Measurements from ENCODE around the gene OR2B6.
"Not testable (repeated sequence)": the region's sequence is repeated elsewhere in the genome, so short reads cannot be mapped to it uniquely, and the experiment has no call there.

Gene OR2B6

DNA sequence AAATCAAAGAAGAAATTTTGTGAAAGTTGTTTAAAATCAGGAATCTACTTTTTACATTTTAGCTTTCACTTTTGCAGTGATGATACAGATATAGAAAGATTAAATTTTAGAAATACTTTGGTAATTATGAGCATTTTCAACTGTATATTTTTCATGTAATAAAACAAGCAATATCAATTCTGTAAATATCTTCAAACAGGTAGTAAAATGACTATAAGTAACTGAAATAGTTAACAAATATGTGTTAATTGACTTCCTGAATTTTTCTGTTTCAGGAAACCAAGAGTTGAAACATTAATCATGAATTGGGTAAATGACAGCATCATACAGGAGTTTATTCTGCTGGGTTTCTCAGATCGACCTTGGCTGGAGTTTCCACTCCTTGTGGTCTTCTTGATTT, at the start of gene OR2B6:
Gene OR2B6 (plus strand): TSS at position 301 of the 400 bp plus-strand sequence. CDS start 0 bp downstream, at position 301.
- DNase-seq (ENCODE audit: low read depth, low spot score), result no peak
- H3K4me3 ChIP-seq (ENCODE audit: insufficient read length, low read depth), result no peak within 1 kb of the TSS
- TF ChIP-seq SUZ12 (IDR thresholded peaks at IDR 0.05; ENCODE audit: extremely low read depth, insufficient read depth, insufficient read length) (no peak), YY1 (IDR thresholded peaks at IDR 0.05; ENCODE audit: insufficient read depth, insufficient read length) (no peak), ZNF274 (IDR thresholded peaks at IDR 0.05; ENCODE audit: low read depth, low read length) (no peak)
- no peaks in the 10 kb centered on the region for H3K9me3 ChIP-seq (ENCODE audit: insufficient read depth, low read length)
- H3K4me1 ChIP-seq (ENCODE audit: insufficient read depth, insufficient read length), result no peaks in the 10 kb centered on the region
- H3K36me3 ChIP-seq (ENCODE audit: insufficient read depth, insufficient read length, low read length), result no peaks in the 10 kb centered on the region
- H3K9ac ChIP-seq (ENCODE audit: insufficient read length, low read depth), result no peak within 1 kb of the TSS
- no peaks in the 10 kb centered on the region for H3K27me3 ChIP-seq (ENCODE audit: insufficient read depth, insufficient read length)

DNA sequence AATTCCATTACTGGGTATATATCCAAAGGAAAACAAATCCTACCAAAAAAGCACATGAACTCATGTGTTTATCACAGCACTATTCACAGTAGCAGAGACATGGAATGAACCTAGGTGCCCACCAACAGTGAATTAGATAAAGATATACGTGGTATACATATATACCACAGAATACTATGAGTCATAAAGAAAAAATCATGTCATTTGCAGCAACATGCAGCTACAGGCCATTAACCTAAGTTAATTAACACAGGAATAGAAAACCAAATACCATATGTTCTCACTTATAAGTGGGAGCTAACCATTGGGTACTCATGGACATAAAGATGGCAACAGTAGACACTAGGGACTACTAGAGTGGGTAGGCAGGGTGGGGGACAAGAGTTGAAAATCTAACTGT, 49.0 kb upstream of the OR2B6 start:
- H3K4me1 ChIP-seq (ENCODE audit: insufficient read depth, insufficient read length), result no peaks in the 10 kb centered on the region
- no peaks in the 10 kb centered on the region for H3K9me3 ChIP-seq (ENCODE audit: insufficient read depth, low read length)
- no peak overlapping the region for H3K9ac ChIP-seq (ENCODE audit: insufficient read length, low read depth)
- no peak for DNase-seq (ENCODE audit: low read depth, low spot score)
- no peaks in the 10 kb centered on the region for H3K36me3 ChIP-seq (ENCODE audit: insufficient read depth, insufficient read length, low read length)
- no peaks in the 10 kb centered on the region for H3K27me3 ChIP-seq (ENCODE audit: insufficient read depth, insufficient read length)
- TF ChIP-seq ZNF274 (IDR thresholded peaks at IDR 0.05; ENCODE audit: low read depth, low read length) (no peak), SUZ12 (IDR thresholded peaks at IDR 0.05; ENCODE audit: extremely low read depth, insufficient read depth, insufficient read length) (no peak), YY1 (IDR thresholded peaks at IDR 0.05; ENCODE audit: insufficient read depth, insufficient read length) (no peak)
- H3K4me3 ChIP-seq (ENCODE audit: insufficient read length, low read depth), result no peak overlapping the region

DNA sequence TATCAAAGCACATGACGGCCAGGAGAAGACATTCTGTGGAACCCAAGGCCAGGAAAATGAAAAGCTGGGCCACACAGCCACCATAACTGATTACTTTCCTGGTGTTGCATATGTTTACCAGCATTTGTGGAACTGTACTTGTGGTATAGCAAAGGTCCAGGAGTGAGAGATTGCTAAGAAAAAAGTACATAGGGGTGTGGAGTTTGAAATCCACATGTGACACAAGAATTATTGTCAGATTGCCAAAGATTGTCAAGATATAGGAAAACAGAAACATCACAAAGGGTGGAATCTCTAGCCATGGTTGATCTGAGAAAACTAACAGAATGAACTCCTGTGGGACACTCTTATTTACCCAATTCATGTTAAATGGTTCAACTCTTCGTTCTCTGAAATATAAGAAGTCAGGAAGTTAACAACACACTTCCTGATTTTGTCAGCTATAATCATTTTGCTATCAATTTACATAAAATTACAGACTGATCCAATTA, 45.0 kb upstream of the OR2B6 start, which contains the start of gene OR2B2:
Gene OR2B2 (minus strand): TSS at position 441 of the 491 bp plus-strand sequence. CDS start 77 bp downstream, at position 364.
- H3K4me3 ChIP-seq (ENCODE audit: insufficient read length, low read depth), result no peak within 1 kb of the TSS
- H3K9me3 ChIP-seq (ENCODE audit: insufficient read depth, low read length), result no peaks in the 10 kb centered on the region
- DNase-seq (ENCODE audit: low read depth, low spot score), result no peak
- H3K36me3 ChIP-seq (ENCODE audit: insufficient read depth, insufficient read length, low read length), result no peaks in the 10 kb centered on the region
- no peaks in the 10 kb centered on the region for H3K4me1 ChIP-seq (ENCODE audit: insufficient read depth, insufficient read length)
- H3K27me3 ChIP-seq (ENCODE audit: insufficient read depth, insufficient read length), result no peaks in the 10 kb centered on the region
- no peak within 1 kb of the TSS for H3K9ac ChIP-seq (ENCODE audit: insufficient read length, low read depth)
- TF ChIP-seq YY1 (IDR thresholded peaks at IDR 0.05; ENCODE audit: insufficient read depth, insufficient read length) (no peak), SUZ12 (IDR thresholded peaks at IDR 0.05; ENCODE audit: extremely low read depth, insufficient read depth, insufficient read length) (no peak), ZNF274 (IDR thresholded peaks at IDR 0.05; ENCODE audit: low read depth, low read length) (no peak)

DNA sequence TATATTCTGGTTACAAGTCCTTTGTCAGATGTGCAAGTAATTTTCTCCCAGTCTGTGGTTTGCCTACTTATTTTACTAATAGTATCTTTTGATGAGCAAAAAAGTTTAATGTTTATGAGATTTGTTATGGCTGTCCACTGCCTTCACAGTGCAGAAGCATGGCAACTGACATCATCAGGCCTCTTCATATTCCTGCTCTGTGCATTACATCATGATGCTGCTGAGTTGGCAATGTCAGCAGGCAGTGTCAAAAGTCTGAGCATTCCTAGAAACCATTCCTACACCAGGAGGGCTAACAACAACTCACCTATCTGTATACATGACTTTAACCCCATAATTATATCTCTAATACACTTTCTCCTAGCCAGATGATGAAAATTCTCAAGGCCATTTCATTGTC, 34.1 kb upstream of the OR2B6 start:
- Histone ChIP-seq H3K9me3 (ENCODE audit: insufficient read depth, low read length) (no peaks in the 10 kb centered on the region), H3K36me3 (ENCODE audit: insufficient read depth, insufficient read length, low read length) (no peaks in the 10 kb centered on the region), H3K9ac (ENCODE audit: insufficient read length, low read depth) (no peak overlapping the region), H3K4me1 (ENCODE audit: insufficient read depth, insufficient read length) (no peaks in the 10 kb centered on the region), H3K27me3 (ENCODE audit: insufficient read depth, insufficient read length) (no peaks in the 10 kb centered on the region), H3K4me3 (ENCODE audit: insufficient read length, low read depth) (no peak overlapping the region)
- DNase-seq (ENCODE audit: low read depth, low spot score), result no peak
- TF ChIP-seq ZNF274 (IDR thresholded peaks at IDR 0.05; ENCODE audit: low read depth, low read length), result no peak
- no peak for TF ChIP-seq SUZ12 (IDR thresholded peaks at IDR 0.05; ENCODE audit: extremely low read depth, insufficient read depth, insufficient read length)
- TF ChIP-seq YY1 (IDR thresholded peaks at IDR 0.05; ENCODE audit: insufficient read depth, insufficient read length), result no peak

- TF ChIP-seq ZNF274 (IDR thresholded peaks at IDR 0.05; ENCODE audit: low read depth, low read length), result no peak
- TF ChIP-seq SUZ12 (IDR thresholded peaks at IDR 0.05; ENCODE audit: extremely low read depth, insufficient read depth, insufficient read length), result no peak
- no peak for TF ChIP-seq YY1 (IDR thresholded peaks at IDR 0.05; ENCODE audit: insufficient read depth, insufficient read length)
- Histone ChIP-seq H3K9me3 (ENCODE audit: insufficient read depth, low read length) (peaks cover 8% of the 10 kb centered on the region; the same call in 1 of the 2 replicates), H3K4me1 (ENCODE audit: insufficient read depth, insufficient read length) (no peaks in the 10 kb centered on the region), H3K27me3 (ENCODE audit: insufficient read depth, insufficient read length) (no peaks in the 10 kb centered on the region), H3K36me3 (ENCODE audit: insufficient read depth, insufficient read length, low read length) (no peaks in the 10 kb centered on the region), H3K4me3 (ENCODE audit: insufficient read length, low read depth) (no peak overlapping the region), H3K9ac (ENCODE audit: insufficient read length, low read depth) (no peak overlapping the region)
- DNase-seq (ENCODE audit: low read depth, low spot score), result no peak
Observed at GRCh38 chr6:27924179-27924578, 32.9 kb upstream of the OR2B6 start.

DNA sequence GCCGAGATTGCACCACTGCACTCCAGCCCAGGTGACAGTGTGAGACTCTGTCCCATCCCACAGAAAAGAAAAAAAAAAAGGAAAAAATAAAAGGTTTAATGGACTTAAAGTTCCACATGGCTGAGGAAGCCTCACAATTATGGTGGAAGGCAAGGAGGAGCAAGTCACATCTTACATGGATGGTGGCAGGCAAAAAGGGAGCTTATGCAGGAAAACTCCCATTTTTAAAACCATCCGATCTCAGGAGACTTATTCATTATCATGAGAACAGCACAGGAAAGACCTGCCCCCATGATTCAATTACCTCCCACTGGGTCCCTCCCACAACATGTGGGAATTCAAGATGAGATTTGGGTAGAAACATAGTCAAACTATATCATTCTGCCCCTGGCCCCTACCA, 29.0 kb upstream of the OR2B6 start:
- H3K4me3 ChIP-seq (ENCODE audit: insufficient read length, low read depth); H3K27me3 ChIP-seq (ENCODE audit: insufficient read depth, insufficient read length); H3K9ac ChIP-seq (ENCODE audit: insufficient read length, low read depth); H3K4me1 ChIP-seq (ENCODE audit: insufficient read depth, insufficient read length); H3K36me3 ChIP-seq (ENCODE audit: insufficient read depth, insufficient read length, low read length); DNase-seq (ENCODE audit: low read depth, low spot score): not testable (repeated sequence)
- H3K9me3 ChIP-seq (ENCODE audit: insufficient read depth, low read length), result peaks cover 10% of the 10 kb centered on the region; the same call in 1 of the 2 replicates

GRCh38 chr6:27929930-27930329, 27.1 kb upstream of the OR2B6 start:
- H3K36me3 ChIP-seq (ENCODE audit: insufficient read depth, insufficient read length, low read length); DNase-seq (ENCODE audit: low read depth, low spot score); H3K27me3 ChIP-seq (ENCODE audit: insufficient read depth, insufficient read length); H3K9ac ChIP-seq (ENCODE audit: insufficient read length, low read depth); H3K4me1 ChIP-seq (ENCODE audit: insufficient read depth, insufficient read length); H3K4me3 ChIP-seq (ENCODE audit: insufficient read length, low read depth): not testable (repeated sequence)
- peaks cover 10% of the 10 kb centered on the region; the same call in 1 of the 2 replicates for H3K9me3 ChIP-seq (ENCODE audit: insufficient read depth, low read length)

DNA sequence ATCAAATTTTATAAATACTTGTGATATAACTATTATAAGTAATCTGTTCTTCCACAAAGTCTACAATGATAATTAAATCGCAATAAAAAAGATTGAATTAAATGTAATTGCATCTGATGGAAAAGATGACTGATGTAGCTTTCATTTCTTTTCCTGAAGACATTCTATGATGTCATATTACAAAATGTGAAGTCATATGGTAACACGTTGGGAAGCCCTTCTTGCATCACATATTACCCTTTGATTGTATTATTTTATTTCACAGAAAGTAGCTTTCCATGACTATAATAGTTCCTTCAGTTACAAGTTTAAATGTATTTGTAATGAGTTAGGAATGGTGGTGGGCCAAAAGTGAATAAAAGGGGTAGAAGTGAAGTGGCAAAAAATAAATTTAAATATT, 25.8 kb upstream of the OR2B6 start:
- no peak for TF ChIP-seq YY1 (IDR thresholded peaks at IDR 0.05; ENCODE audit: insufficient read depth, insufficient read length)
- TF ChIP-seq SUZ12 (IDR thresholded peaks at IDR 0.05; ENCODE audit: extremely low read depth, insufficient read depth, insufficient read length), result no peak
- no peak for TF ChIP-seq ZNF274 (IDR thresholded peaks at IDR 0.05; ENCODE audit: low read depth, low read length)
- Histone ChIP-seq H3K4me3 (ENCODE audit: insufficient read length, low read depth) (no peak overlapping the region), H3K36me3 (ENCODE audit: insufficient read depth, insufficient read length, low read length) (no peaks in the 10 kb centered on the region), H3K9ac (ENCODE audit: insufficient read length, low read depth) (no peak overlapping the region), H3K27me3 (ENCODE audit: insufficient read depth, insufficient read length) (no peaks in the 10 kb centered on the region), H3K4me1 (ENCODE audit: insufficient read depth, insufficient read length) (no peaks in the 10 kb centered on the region), H3K9me3 (ENCODE audit: insufficient read depth, low read length) (peaks cover 10% of the 10 kb centered on the region; the same call in 1 of the 2 replicates)
- DNase-seq (ENCODE audit: low read depth, low spot score), result no peak

Data from NT2/D1 (cell line).